Right renal pelvis (tissue), 4 donors: Measurements from ENCODE around the gene IFITM10. TPM values are rescaled to one million over a fixed set of nuclear protein-coding genes. Genes with fewer than 3 reads are reported as not detected.
"Not testable (repeated sequence)": the region's sequence is repeated elsewhere in the genome, so short reads cannot be mapped to it uniquely, and the experiment has no call there.

Experiments used
- DNase-seq, 4 donors: peaks; one replicate each; pipeline ENCODE4 v3.0.0-alpha.2; 2013; ENCODE audit warnings: low read depth in 4 of 4, low spot score in 3 of 4, missing footprints in 1 of 4
- polyA plus RNA-seq, 4 donors: library from polyadenylated mRNA; unstranded; fragments of 120-200 nt; gene quantifications; one replicate each; pipeline ENCODE4 v1.2.1, GENCODE V29; 2013; ENCODE audit not compliant: insufficient read length in 4 of 4

IFITM10 gene
- polyA plus RNA-seq, 4 donors: 0.10 to 0.39 (median 0.21) TPM

DNA sequence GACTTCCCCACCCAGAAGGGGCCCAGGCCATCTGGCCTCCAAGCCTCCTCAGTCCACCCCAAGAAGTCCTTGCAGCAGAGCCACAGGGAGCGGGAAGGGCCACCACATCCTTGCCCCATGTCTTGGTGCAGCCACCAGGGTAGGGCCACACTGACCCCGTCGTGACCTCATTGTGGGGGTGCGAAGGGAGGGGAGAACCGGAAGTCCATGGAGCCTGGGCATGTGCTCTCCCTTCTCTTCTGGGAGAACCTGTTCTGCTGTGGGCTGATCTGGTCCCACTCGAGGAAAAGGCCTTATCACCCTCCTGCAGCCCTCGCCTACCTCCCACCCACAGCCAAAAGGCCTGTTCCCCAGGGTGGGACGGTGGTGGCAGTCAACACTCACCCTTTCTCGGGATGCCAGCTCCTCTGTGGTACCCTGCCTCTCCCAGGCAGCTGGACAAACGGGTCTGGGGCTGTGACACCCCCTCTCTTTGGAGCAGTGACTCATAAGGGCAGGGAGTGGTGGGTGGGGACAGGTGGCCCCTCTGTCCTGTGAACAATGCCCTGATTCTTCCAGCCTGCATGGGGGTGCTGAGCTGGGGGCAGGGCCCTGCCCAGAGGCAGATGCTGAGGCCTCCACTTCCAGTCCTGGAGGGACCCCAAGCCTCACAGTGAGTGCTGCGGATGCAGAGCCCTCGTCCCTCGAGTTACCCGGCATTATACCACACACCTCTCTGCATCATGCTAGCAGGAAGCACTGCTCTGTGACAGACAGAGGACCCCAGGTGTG, 27.9 kb upstream of the IFITM10 start:
- DNase-seq: no peak

- DNase-seq: no peak
These were observed 27.3 kb upstream of the IFITM10 start for GRCh38 chr11:1777737-1778136.

GRCh38 chr11:1776944-1777715, 26.7 kb upstream of the IFITM10 start:
- DNase-seq: no peak

DNA sequence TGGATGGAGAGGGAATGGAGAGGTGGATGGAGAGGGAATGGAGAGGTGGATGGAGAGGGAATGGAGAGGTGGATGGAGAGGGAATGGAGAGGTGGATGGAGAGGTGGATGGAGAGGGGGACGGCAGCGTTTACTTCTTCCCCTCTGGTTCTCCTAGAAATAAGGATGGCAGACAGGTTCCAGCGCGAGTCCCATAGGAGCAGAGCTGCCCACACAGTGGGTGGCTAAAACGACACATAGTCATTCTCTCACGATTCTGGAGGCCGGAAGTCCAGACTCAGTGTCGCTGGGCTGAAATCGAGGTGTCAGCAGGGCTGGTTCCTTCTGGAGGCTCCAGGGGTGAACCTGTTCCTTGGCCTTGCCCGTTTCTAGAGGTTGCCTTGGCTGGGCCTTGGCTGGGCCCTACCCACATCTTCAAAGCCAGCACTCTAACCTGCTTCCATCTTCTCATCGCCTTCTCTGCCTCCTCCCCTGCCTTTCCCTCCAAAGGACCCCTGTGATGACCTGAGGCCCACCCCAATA, 26.0 kb upstream of the IFITM10 start:
- DNase-seq: no peak

DNA sequence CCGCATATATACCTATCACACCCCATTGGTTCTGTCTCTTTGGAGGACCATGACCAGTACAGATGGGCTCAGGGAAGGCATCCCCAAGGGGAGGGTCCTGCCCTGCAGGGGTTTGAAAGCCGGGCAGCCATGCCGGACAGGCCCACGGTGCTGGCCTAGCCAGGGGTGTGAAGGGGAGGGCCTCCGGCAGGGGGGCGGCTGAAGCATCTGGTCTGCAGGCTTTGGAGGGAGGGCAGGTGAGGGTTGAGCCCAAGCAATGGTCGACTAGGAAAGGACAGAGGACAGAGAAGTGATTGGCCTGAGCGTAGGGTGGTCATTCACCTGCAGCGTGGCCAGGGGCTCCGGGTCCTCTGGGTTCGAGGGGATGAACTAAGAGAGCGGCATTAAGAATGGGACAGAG, 24.5 kb upstream of the IFITM10 start:
- DNase-seq: no peak

DNA sequence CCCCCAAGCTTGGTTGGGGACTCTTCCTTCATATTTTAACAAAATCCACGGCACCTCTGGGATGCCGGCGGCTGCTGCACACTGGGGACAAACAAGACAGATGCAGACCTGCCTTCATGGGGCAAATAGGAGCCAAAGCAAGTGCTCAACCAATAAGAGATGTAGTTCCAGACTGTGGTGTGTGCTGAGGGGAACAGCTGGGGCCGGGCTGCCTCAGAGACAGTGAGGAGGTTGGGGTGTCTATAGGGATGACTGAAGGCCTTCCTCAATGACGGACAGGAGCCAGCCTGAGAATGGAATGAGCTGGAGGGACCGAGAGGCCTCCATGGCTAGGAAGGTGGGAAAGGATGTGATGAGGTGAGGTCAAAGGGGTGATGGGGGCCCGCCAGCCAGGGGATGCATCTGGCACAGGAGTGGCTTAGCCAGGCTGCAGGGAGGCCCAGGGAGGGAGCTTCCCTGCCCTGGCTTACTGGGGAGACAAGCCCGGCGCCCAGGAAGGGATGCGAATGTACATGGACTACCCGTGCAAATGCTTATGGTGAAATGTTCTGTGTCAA, 23.7 kb upstream of the IFITM10 start:
- DNase-seq: no peak

DNA sequence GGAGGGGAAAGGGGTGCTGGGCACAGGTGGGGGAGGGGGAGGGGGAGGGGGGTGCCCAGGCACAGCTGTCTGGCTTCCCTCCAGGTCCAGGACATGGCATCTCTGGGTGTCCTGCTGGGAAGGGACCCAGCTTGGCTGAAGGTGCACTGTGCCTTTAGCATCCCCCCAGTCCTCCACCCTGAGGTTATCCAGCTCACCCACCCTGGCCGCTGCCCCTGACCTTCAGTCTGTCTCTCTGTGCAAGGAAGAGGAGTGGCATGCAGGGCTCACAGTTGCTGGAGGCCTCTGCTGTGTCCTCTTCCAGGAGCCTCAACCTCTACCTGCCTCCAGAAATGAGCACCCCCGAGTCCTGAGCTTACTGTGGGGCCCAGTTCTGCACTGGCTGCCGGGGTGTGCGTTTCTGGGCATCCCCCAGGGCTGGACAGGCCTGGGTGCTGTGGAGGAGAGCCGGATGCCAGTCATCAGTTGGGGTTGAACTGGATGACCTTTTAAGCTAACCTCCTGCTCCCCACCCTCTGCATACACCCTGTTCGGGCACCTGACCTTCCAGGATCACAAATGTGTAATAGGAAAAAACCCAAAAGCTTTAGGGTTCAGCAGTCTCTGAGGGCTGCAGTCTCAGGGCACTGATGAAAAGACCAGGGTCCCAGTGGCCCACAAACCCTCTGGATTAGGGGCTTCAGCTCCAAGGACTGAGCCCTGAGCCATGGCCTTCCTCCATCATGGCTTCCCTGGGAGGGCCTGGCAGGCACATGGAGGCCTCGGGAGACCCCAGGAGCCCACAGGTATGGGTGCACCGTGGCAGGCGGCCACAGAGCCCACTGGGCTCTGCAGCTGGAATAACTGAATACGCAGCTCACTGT, 23.0 kb upstream of the IFITM10 start:
- DNase-seq: no peak

DNA sequence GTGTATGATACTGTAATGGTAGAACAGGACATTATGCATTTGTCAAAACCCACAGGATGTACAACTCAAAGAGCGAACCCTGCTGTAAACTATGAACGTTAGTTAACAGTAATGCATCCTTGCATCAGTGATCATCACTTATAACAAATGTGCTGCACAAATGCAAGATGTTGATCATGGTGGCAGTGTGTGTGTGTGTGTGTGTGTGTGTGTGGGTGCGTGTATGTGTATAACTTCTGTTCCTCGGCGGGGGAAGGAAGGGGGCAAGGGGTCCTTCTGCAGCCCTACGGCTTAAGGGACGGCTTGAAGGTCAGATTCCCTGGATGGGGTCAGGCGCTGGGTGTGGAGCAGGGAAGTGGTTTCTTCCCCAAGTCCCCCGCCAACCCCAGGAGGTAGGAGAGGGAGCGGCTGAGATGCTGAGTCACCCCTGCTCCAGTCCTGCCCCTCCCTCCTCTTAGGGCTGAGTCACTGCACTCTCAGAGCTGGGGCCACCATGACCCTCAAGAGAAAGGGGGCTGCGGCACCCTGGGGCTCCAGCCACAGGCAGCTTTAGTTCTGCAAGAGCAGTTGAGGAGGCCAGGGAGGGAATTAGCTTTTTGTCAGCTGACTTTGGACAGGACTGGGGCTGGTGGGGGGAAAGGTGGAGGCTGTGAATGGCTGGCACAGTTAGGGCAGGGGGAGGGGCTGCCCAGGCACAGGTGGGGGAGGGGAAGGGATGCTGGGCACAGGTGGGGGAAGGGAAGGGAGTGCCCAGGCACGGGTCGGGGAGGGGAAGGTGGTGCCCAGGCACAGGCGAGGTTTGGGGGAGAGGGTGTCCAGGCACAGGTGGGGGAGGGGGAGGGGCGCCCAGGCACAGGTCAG, 22.1 kb upstream of the IFITM10 start:
- DNase-seq: no peak

- DNase-seq: no peak
These were observed 21.3 kb upstream of the IFITM10 start for GRCh38 chr11:1771700-1772099.

DNA sequence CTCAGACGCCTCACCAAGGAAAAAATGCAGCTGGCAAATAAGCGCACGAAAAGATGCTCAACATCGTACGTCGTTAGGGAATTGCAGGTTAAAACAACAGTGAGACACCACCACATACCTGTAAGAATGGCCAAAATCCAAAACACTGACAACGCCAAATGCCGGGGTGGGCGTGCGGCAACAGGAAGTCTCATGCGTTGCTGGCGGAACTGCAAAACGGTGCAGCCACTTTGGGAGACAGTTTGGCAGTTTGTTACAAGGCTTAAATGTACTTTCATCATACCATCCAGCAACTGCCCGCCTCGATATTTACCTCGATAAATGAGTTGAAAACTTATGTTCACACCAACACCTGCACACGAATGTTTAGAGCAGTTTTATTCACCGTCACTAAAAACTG, 20.9 kb upstream of the IFITM10 start:
- DNase-seq: no peak

DNA sequence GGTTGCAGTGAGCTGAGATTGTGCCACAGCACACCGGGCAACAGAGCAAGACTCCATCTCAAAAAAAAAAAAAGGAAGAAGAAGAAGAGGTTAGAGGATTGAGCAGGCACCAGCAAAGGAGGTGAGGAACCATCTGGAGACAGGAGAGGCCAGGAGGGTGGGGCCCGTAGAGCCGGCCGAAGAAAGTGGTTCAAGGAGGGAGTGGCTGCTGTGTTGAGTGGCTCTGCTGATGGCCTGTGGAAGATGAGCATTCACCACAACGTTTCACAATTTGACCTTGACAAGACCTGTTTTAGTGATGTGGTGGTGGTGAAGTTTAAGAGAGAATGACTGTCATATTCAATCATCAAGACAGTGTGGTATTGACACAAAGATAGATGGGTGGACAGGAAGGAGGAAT, 20.1 kb upstream of the IFITM10 start:
- DNase-seq: no peak

GRCh38 chr11:1770061-1770460, 19.7 kb upstream of the IFITM10 start:
- no peak for DNase-seq

- not testable (repeated sequence) for DNase-seq
These were observed 19.0 kb upstream of the IFITM10 start for GRCh38 chr11:1769304-1769936.

DNA sequence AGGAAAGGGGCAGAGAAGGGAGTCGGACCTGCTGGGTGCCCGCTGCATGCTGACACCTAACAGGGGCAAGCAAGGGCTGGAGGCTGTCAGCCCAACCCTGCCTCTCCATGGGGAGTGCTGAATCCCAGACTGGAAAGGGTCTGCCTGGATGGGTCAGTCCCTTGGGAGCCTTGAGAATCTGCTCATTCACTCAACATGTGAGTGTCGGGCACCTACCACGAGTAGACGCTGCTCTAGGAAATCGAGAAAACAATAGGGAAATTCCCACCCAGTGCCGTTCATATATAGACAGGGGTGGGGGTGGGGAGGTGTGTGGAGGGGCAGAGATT, 17.7 kb upstream of the IFITM10 start:
- no peak for DNase-seq

DNA sequence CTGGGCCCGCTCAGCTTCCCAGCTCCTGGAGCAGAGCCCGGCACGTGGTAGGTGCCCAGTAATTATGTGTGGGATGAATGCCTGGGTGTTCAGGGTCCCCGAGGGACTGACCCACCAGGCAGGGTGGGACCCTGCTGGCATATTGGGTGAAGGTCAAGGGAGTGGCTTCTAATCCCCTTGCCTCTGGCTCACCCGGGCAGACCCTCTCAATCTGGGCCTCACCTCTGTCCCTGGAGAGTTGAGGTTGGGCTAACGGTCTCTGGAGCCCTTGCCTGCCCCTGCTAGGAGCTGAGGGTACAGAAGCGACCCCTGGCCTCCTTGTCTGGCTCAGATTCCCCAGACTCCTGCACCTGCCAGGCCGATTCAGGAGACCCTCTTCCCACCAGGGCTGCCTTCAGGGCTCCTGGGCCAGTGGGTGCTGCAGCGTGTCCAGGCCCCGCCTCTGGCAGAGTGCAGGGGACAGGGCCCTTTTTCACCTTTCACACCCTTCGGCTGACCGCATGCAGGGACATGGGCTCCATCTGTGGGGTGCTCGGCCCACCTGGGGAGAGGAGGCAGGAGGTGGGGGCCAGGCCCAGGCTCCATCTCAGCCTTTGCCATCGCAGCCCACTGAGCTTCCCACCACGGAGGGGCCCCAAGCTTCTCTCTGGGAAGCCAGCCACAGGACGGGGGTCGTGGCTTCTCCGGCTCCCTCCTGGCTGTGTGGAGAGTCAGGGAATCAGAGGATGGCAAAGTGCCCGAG, 17.2 kb upstream of the IFITM10 start:
- DNase-seq: no peak

- no peak for DNase-seq
These were observed 16.5 kb upstream of the IFITM10 start for GRCh38 chr11:1766719-1767398.

GRCh38 chr11:1765871-1766718, 15.7 kb upstream of the IFITM10 start:
- DNase-seq: no peak
